KMS-11 (cell line): ENCODE results near the gene COL23A1.

Experiments
- H2AFZ ChIP-seq: fragments of 200-600 bp; sonication (generic); 2 replicates; pipeline ENCODE4 v1.6.1; 2016; ENCODE audit warnings: antibody characterized with exemption, mixed run types, low read depth
- H3K27ac ChIP-seq: fragments of 200-600 bp; sonication (generic); 2 replicates; pipeline ENCODE4 v1.6.1; 2016; ENCODE audit warnings: mild to moderate bottlenecking, mixed run types
- H3K27me3 ChIP-seq: fragments of 200-600 bp; sonication (generic); 2 replicates; pipeline ENCODE4 v1.6.1; 2017; ENCODE audit warnings: mild to moderate bottlenecking, low read depth, mixed run types, moderate library complexity; ENCODE audit not compliant: insufficient read depth
- H3K36me3 ChIP-seq: fragments of 200-600 bp; sonication (generic); 2 replicates; pipeline ENCODE4 v1.6.1; 2017; ENCODE audit warnings: mild to moderate bottlenecking, mixed run types; ENCODE audit not compliant: insufficient read depth
- H3K4me1 ChIP-seq: fragments of 200-600 bp; sonication (generic); 2 replicates; pipeline ENCODE4 v1.6.1; 2016; ENCODE audit warnings: mild to moderate bottlenecking, low read depth, mixed run types; ENCODE audit not compliant: poor library complexity, severe bottlenecking
- H3K4me2 ChIP-seq: fragments of 200-600 bp; sonication (generic); 2 replicates; pipeline ENCODE4 v1.7.0; 2016; ENCODE audit warnings: mild to moderate bottlenecking, mixed run types
- H3K4me3 ChIP-seq: fragments of 200-600 bp; sonication (generic); IDR thresholded peaks from 2 replicates; pipeline ENCODE4 v1.6.1; 2017; ENCODE audit warnings: low read depth, low read length, mixed read lengths; ENCODE audit not compliant: insufficient read depth
- H3K79me2 ChIP-seq: fragments of 200-600 bp; sonication (generic); 2 replicates; pipeline ENCODE4 v1.6.1; 2016; ENCODE audit warnings: low read depth, mixed run types; ENCODE audit not compliant: insufficient read depth
- H3K9ac ChIP-seq: fragments of 200-600 bp; sonication (generic); 2 replicates; pipeline ENCODE4 v1.6.1; 2016; ENCODE audit warnings: mild to moderate bottlenecking, mixed run types
- H4K20me1 ChIP-seq: fragments of 200-600 bp; sonication (generic); 2 replicates; pipeline ENCODE4 v1.6.1; 2016; ENCODE audit warnings: mild to moderate bottlenecking, mixed run types; ENCODE audit not compliant: insufficient read depth
- CTCF ChIP-seq: fragments of 200-600 bp; sonication (generic); conservative IDR thresholded peaks from 2 replicates; pipeline ENCODE4 v1.6.1; 2017; ENCODE audit warnings: low read depth, mild to moderate bottlenecking, antibody characterized with exemption, low read length, moderate library complexity, mixed read lengths

The COL23A1 gene

GRCh38 chr5:178540526-178540925, 49.7 kb downstream of the COL23A1 start:
- Histone ChIP-seq H3K9ac (no peak overlapping the region), H3K79me2 (no peaks in the 10 kb centered on the region), H3K4me1 (no peaks in the 10 kb centered on the region), H3K36me3 (no peaks in the 10 kb centered on the region), H3K4me3 (no peak overlapping the region), H3K27me3 (peaks cover 4% of the 10 kb centered on the region; the same call in 1 of the 2 replicates), H3K27ac (no peak overlapping the region), H2AFZ (no peak overlapping the region), H3K4me2 (no peak overlapping the region), H4K20me1 (no peaks in the 10 kb centered on the region)
- TF ChIP-seq CTCF, result no peak

- no peaks in the 10 kb centered on the region for H3K36me3 ChIP-seq
Measured at GRCh38 chr5:178538741-178539229, 51.4 kb downstream of the COL23A1 start.

GRCh38 chr5:178537467-178538371, 52.5 kb downstream of the COL23A1 start:
- Histone ChIP-seq H3K27ac (no peak overlapping the region), H3K27me3 (peaks cover 4% of the 10 kb centered on the region; the same call in 1 of the 2 replicates), H3K4me2 (no peak overlapping the region), H3K9ac (no peak overlapping the region), H3K4me1 (no peaks in the 10 kb centered on the region), H2AFZ (no peak overlapping the region), H4K20me1 (no peaks in the 10 kb centered on the region), H3K4me3 (no peak overlapping the region), H3K79me2 (no peaks in the 10 kb centered on the region), H3K36me3 (no peaks in the 10 kb centered on the region)
- no peak for TF ChIP-seq CTCF

More at GRCh38 chr5:178538741-178539229, 51.4 kb downstream of the COL23A1 start:
- Histone ChIP-seq H3K27me3 (peaks cover 4% of the 10 kb centered on the region; the same call in 1 of the 2 replicates), H2AFZ (no peak overlapping the region), H4K20me1 (no peaks in the 10 kb centered on the region), H3K79me2 (no peaks in the 10 kb centered on the region), H3K4me3 (no peak overlapping the region), H3K9ac (no peak overlapping the region), H3K4me1 (no peaks in the 10 kb centered on the region), H3K4me2 (no peak overlapping the region), H3K27ac (no peak overlapping the region)
- TF ChIP-seq CTCF, result no peak

- Histone ChIP-seq H3K4me1 (no peaks in the 10 kb centered on the region), H3K4me3 (no peak overlapping the region), H3K27me3 (no peaks in the 10 kb centered on the region), H3K9ac (no peak overlapping the region), H3K4me2 (no peak overlapping the region), H4K20me1 (no peaks in the 10 kb centered on the region), H2AFZ (no peak overlapping the region), H3K27ac (no peak overlapping the region), H3K36me3 (no peaks in the 10 kb centered on the region), H3K79me2 (no peaks in the 10 kb centered on the region)
- TF ChIP-seq CTCF, result no peak
Measured at GRCh38 chr5:178536541-178537466, 53.4 kb downstream of the COL23A1 start.
